Breast epithelium (tissue), 4 donors: ENCODE data around the gene GRIK4. TPM values are rescaled to one million over a fixed set of nuclear protein-coding genes. Genes with fewer than 3 reads are reported as not detected.

Experiments used
- DNase-seq, 2 donors: peaks; one replicate each; pipeline ENCODE4 v3.0.0-alpha.2; 2019; ENCODE audit warnings: low spot score in 2 of 2
- H3K27ac ChIP-seq, 2 donors: fragments of 200-600 bp; sonication (generic) in 1 of 2; one replicate each; pipeline ENCODE4 v1.5.1; 2016 to 2019; ENCODE audit warnings: mild to moderate bottlenecking in 1 of 2
- H3K27me3 ChIP-seq, 2 donors: fragments of 200-600 bp; sonication (generic) in 1 of 2; one replicate each; pipeline versions ENCODE4 v1.5.1 to v1.6.0; 2017 to 2019; ENCODE audit warnings: control low read depth in 1 of 2, mild to moderate bottlenecking in 1 of 2
- H3K36me3 ChIP-seq: fragments of 200-600 bp; one replicate; pipeline ENCODE4 v1.5.1; 2019
- H3K4me1 ChIP-seq, 2 donors: fragments of 200-600 bp; sonication (generic); one replicate each; pipeline ENCODE4 v1.5.1; 2016 to 2019; ENCODE audit warnings: control low read depth in 1 of 2
- H3K4me3 ChIP-seq, 3 donors: fragments of 200-600 bp; sonication (generic); 1 replicate in 2 of 3; 2 replicates in 1 of 3; pipeline ENCODE4 v1.5.1; 2016 to 2019; ENCODE audit warnings: mild to moderate bottlenecking in 3 of 3, moderate library complexity in 2 of 3
- H3K9me3 ChIP-seq, 2 donors: fragments of 200-600 bp; sonication (generic) in 1 of 2; one replicate each; pipeline ENCODE4 v1.5.1; 2016 to 2019; ENCODE audit warnings: control low read depth in 1 of 2
- POLR2A ChIP-seq: fragments of 450-650 bp; IDR thresholded peaks from one replicate; pipeline ENCODE4 v1.6.1; 2016; ENCODE audit warnings: antibody characterized with exemption, mild to moderate bottlenecking, moderate library complexity
- POLR2AphosphoS5 ChIP-seq, 3 donors: sonication (generic); formaldehyde crosslinking; IDR thresholded peaks; one replicate each; pipeline ENCODE4 v1.6.1; 2017; ENCODE audit warnings: antibody characterized with exemption in 3 of 3
- intact Hi-C: fragments of 100-400 bp; cut with DNase I; formaldehyde crosslinking; loops from one replicate; pipeline ENCODE4 v1.15.1; 2023; ENCODE audit warnings: low total_unique reads
- total RNA-seq, 3 donors: library from RNA; depleted of rRNA; stranded (reverse); fragments of >200 nt; gene quantifications; one replicate each; pipeline ENCODE4 v1.1.0, GENCODE V29; 2016
- TF ChIP-seq, protein P1 (sequence below), 3 donors: fragments of 450-650 bp; IDR thresholded peaks; one replicate each; pipeline ENCODE4 v1.5.1; 2016 to 2017; ENCODE audit warnings: antibody characterized with exemption in 3 of 3, mild to moderate bottlenecking in 3 of 3, moderate library complexity in 3 of 3

Gene GRIK4
- total RNA-seq, 3 donors from 2014 or later: 0.29 to 0.66 TPM; not detected in 1

GRCh38 chr11:120774591-120775386, 263.2 kb downstream of the GRIK4 start:
- H3K36me3 ChIP-seq: no peaks in the 10 kb centered on the region
- intact Hi-C loops: no loop called here

GRCh38 chr11:120775986-120776951, 264.7 kb downstream of the GRIK4 start:
- intact Hi-C loops: no loop called here
- H3K4me3 ChIP-seq: no peak overlapping the region
- H3K27me3 ChIP-seq: no peaks in the 10 kb centered on the region
- H3K27ac ChIP-seq: no peak overlapping the region
- H3K4me1 ChIP-seq: no peaks in the 10 kb centered on the region
- DNase-seq: no peak
- no peaks in the 10 kb centered on the region for H3K36me3 ChIP-seq
- H3K9me3 ChIP-seq: no peaks in the 10 kb centered on the region
- TF ChIP-seq, protein P1, sequence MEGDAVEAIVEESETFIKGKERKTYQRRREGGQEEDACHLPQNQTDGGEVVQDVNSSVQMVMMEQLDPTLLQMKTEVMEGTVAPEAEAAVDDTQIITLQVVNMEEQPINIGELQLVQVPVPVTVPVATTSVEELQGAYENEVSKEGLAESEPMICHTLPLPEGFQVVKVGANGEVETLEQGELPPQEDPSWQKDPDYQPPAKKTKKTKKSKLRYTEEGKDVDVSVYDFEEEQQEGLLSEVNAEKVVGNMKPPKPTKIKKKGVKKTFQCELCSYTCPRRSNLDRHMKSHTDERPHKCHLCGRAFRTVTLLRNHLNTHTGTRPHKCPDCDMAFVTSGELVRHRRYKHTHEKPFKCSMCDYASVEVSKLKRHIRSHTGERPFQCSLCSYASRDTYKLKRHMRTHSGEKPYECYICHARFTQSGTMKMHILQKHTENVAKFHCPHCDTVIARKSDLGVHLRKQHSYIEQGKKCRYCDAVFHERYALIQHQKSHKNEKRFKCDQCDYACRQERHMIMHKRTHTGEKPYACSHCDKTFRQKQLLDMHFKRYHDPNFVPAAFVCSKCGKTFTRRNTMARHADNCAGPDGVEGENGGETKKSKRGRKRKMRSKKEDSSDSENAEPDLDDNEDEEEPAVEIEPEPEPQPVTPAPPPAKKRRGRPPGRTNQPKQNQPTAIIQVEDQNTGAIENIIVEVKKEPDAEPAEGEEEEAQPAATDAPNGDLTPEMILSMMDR (IDR thresholded peaks at IDR 0.05): no peak
- no peak for TF ChIP-seq POLR2A
- TF ChIP-seq POLR2AphosphoS5 (IDR thresholded peaks at IDR 0.05): no peak

More at GRCh38 chr11:120774591-120775386, 263.2 kb downstream of the GRIK4 start:
- Histone ChIP-seq H3K4me1 (no peaks in the 10 kb centered on the region), H3K27ac (no peak overlapping the region), H3K27me3 (no peaks in the 10 kb centered on the region), H3K4me3 (no peak overlapping the region), H3K9me3 (no peaks in the 10 kb centered on the region)
- no peak for DNase-seq
- TF ChIP-seq, protein P1 (IDR thresholded peaks at IDR 0.05): no peak
- no peak for TF ChIP-seq POLR2AphosphoS5 (IDR thresholded peaks at IDR 0.05)
- no peak for TF ChIP-seq POLR2A

GRCh38 chr11:120778685-120779490, 267.3 kb downstream of the GRIK4 start:
- no peaks in the 10 kb centered on the region for H3K4me1 ChIP-seq
- no peak for DNase-seq
- H3K9me3 ChIP-seq: no peaks in the 10 kb centered on the region
- no peak overlapping the region for H3K27ac ChIP-seq
- no peak overlapping the region for H3K4me3 ChIP-seq
- intact Hi-C loops: no loop called here
- no peaks in the 10 kb centered on the region for H3K36me3 ChIP-seq
- H3K27me3 ChIP-seq: peaks cover 0 to 2% of the 10 kb centered on the region in 2 donors
- TF ChIP-seq, protein P1 (IDR thresholded peaks at IDR 0.05): no peak
- TF ChIP-seq POLR2A: no peak
- TF ChIP-seq POLR2AphosphoS5 (IDR thresholded peaks at IDR 0.05): no peak

- no peak for DNase-seq
- TF ChIP-seq POLR2AphosphoS5 (IDR thresholded peaks at IDR 0.05) (no peak), POLR2A (no peak)
- TF ChIP-seq, protein P1 (IDR thresholded peaks at IDR 0.05): no peak
These were observed 268.7 kb downstream of the GRIK4 start for GRCh38 chr11:120780239-120780638.

More at GRCh38 chr11:120780239-120780638, 268.7 kb downstream of the GRIK4 start:
- Histone ChIP-seq H3K4me3 (no peak overlapping the region), H3K9me3 (no peaks in the 10 kb centered on the region), H3K27ac (no peak overlapping the region), H3K4me1 (no peaks in the 10 kb centered on the region), H3K36me3 (no peaks in the 10 kb centered on the region), H3K27me3 (peaks cover 0 to 5% of the 10 kb centered on the region in 2 donors)
- intact Hi-C loops: no loop called here
